HCT116 (cell line): ENCODE results near the gene ZFX. TPM values are rescaled to one million over a fixed set of nuclear protein-coding genes. Genes with fewer than 3 reads are reported as not detected.
A peak's percentile ranks its signal among the peaks of the same experiment; 100 is the strongest.

Experiments
- ATAC-seq: fragments of 200-7000 bp; cut with Tn5 transposase; 2 replicates; pipeline ENCODE4 v1.9.1; 2020; ENCODE audit warnings: mild to moderate bottlenecking, moderate library complexity
- BruUV-seq: library from RNA; stranded (reverse); fragments of 400-500 nt; replicated peaks from 2 replicates; lab custom pipeline; 2021; lab: Mats Ljungman, UMichigan
- CTCF ChIA-PET: fragments of 300-600 bp; sonication (Branson Sonifier 250); formaldehyde crosslinking; loops from one replicate; lab custom pipeline; 2021; ENCODE audit warnings: antibody characterized with exemption; lab: Charles Lee
- POLR2A ChIA-PET: fragments of 300-600, 350-600 bp; sonication (Branson Sonifier 250); formaldehyde crosslinking; loops from one replicate; lab custom pipeline; 2021; ENCODE audit warnings: antibody characterized with exemption; lab: Charles Lee
- RAD21 ChIA-PET, 2 experiments: fragments of 300-600 bp; sonication (Branson Sonifier 250); formaldehyde crosslinking; loops; one replicate each; lab custom pipeline; 2023; ENCODE audit warnings: low total read pairs in 2 of 2; ENCODE audit not compliant: uncharacterized antibody in 2 of 2, unreplicated experiment in 2 of 2, low non-redundant PET in 1 of 2; lab: Charles Lee
- DNase-seq: peaks from one replicate; pipeline ENCODE4 v3.0.0-alpha.2; 2010; ENCODE audit warnings: low read depth, low spot score
- H2AFZ ChIP-seq: fragments of 200-600 bp; shearing (Covaris generic), sonication (generic); 2 replicates; pipeline ENCODE4 v1.6.1; 2017; ENCODE audit warnings: low read depth, mixed run types, mixed read lengths, antibody characterized with exemption, low read length; ENCODE audit not compliant: poor library complexity, severe bottlenecking
- H3K27ac ChIP-seq: 2 replicates; pipeline ENCODE4 v1.5.1; 2012; ENCODE audit warnings: low read depth, low read length
- H3K27me3 ChIP-seq: fragments of 200-600 bp; sonication (generic); 2 replicates; pipeline ENCODE4 v1.6.1; 2016; ENCODE audit warnings: mixed run types, low read length, mixed read lengths; ENCODE audit not compliant: insufficient read depth
- H3K36me3 ChIP-seq, 2 experiments: fragments of 200-500 bp in 1 of 2; fragments of 200-600 bp in 1 of 2; sonication (Bioruptor generic) in 1 of 2; sonication (generic) in 1 of 2; 2 replicates each; pipeline versions ENCODE4 v1.5.1 to v1.6.1; 2014 to 2016; ENCODE audit warnings: low read length in 2 of 2, inconsistent platforms in 1 of 2, mixed read lengths in 1 of 2, mixed run types in 1 of 2; ENCODE audit not compliant: insufficient read depth in 2 of 2, control insufficient read depth in 1 of 2
- H3K4me1 ChIP-seq, 2 experiments: fragments of 200-600 bp in 1 of 2; sonication (generic) in 1 of 2; 2 replicates each; pipeline versions ENCODE4 v1.5.1 to v1.6.1; 2012 to 2017; ENCODE audit warnings: low read length in 2 of 2, inconsistent platforms in 1 of 2, mild to moderate bottlenecking in 1 of 2, mixed read lengths in 1 of 2, mixed run types in 1 of 2, moderate library complexity in 1 of 2; ENCODE audit not compliant: insufficient read depth in 2 of 2, control insufficient read depth in 1 of 2
- H3K4me2 ChIP-seq: fragments of 200-600 bp; sonication (generic); 2 replicates; pipeline ENCODE4 v1.6.1; 2017; ENCODE audit warnings: mixed run types, low read length, mixed read lengths
- H3K4me3 ChIP-seq, 2 experiments: fragments of 200-600 bp in 1 of 2; sonication (generic) in 1 of 2; replicated peaks in 1 of 2; 2 replicates each; pipeline ENCODE4 v1.5.1; 2011 to 2016; ENCODE audit warnings: low read length in 2 of 2, control low read depth in 1 of 2, low read depth in 1 of 2, mild to moderate bottlenecking in 1 of 2, mixed read lengths in 1 of 2, mixed run types in 1 of 2
- H3K79me2 ChIP-seq: fragments of 200-600 bp; sonication (generic); 2 replicates; pipeline ENCODE4 v1.6.1; 2017; ENCODE audit warnings: mild to moderate bottlenecking, mixed run types, low read length, moderate library complexity, mixed read lengths; ENCODE audit not compliant: insufficient read depth
- H3K9ac ChIP-seq: fragments of 200-600 bp; sonication (generic); 2 replicates; pipeline ENCODE4 v1.6.1; 2016; ENCODE audit warnings: low read length, mixed read lengths
- H3K9me2 ChIP-seq: fragments of 200-600 bp; sonication (generic), shearing (Covaris generic); 2 replicates; pipeline ENCODE4 v1.6.1; 2017; ENCODE audit warnings: mixed run types, mild to moderate bottlenecking, moderate library complexity; ENCODE audit not compliant: insufficient read depth
- H3K9me3 ChIP-seq, 2 experiments: fragments of 200-500 bp in 1 of 2; fragments of 200-600 bp in 1 of 2; sonication (Bioruptor generic) in 1 of 2; sonication (generic) in 1 of 2; 2 replicates each; pipeline ENCODE4 v1.6.1; 2014 to 2017; ENCODE audit warnings: low read length in 2 of 2, mixed read lengths in 2 of 2, inconsistent platforms in 1 of 2, low read depth in 1 of 2, mild to moderate bottlenecking in 1 of 2, mixed run types in 1 of 2, moderate library complexity in 1 of 2; ENCODE audit not compliant: control insufficient read depth in 1 of 2, insufficient read depth in 1 of 2
- H4K20me1 ChIP-seq: fragments of 200-600 bp; sonication (generic), shearing (Covaris generic); 2 replicates; pipeline ENCODE4 v1.6.1; 2017; ENCODE audit warnings: mixed run types, mild to moderate bottlenecking, moderate library complexity; ENCODE audit not compliant: insufficient read depth
- CEBPB ChIP-seq: IDR thresholded peaks from 2 replicates; pipeline ENCODE4 v1.6.1; 2012; ENCODE audit warnings: low read depth
- EGR1 ChIP-seq: IDR thresholded peaks from 2 replicates; pipeline ENCODE4 v1.6.1; 2012; ENCODE audit warnings: low read depth
- EZH2 ChIP-seq: fragments of 200-600 bp; sonication (generic); IDR thresholded peaks from 2 replicates; pipeline ENCODE4 v1.6.1; 2017; ENCODE audit warnings: antibody characterized with exemption, mixed run types
- POLR2AphosphoS5 ChIP-seq: IDR thresholded peaks from 2 replicates; pipeline ENCODE4 v1.6.1; 2011; ENCODE audit warnings: mild to moderate bottlenecking, low read depth, low read length, moderate library complexity
- ZFX ChIP-seq: fragments of 450-650 bp; IDR thresholded peaks from 2 replicates; pipeline ENCODE4 v1.6.1; 2017
- intact Hi-C: fragments of 100-400 bp; cut with micrococcal nuclease; formaldehyde crosslinking; loops from 2 replicates; pipeline ENCODE4 v1.10.0; 2022
- total RNA-seq: library from RNA; stranded (reverse); gene quantifications from one replicate; pipeline ENCODE4 v1.2.1, GENCODE V29; 2021; ENCODE audit not compliant: unreplicated experiment

Gene ZFX
- total RNA-seq, 1 experiment from 2014 or later, result 28.1 TPM

- intact Hi-C loops, result no loop called here
- H2AFZ ChIP-seq, result no peak overlapping the region
- H3K9me3 ChIP-seq, result no peaks in the 10 kb centered on the region
- H3K9ac ChIP-seq, result peak overlapping the region; percentile 74
- peak overlapping the region; percentile 73 for H3K4me2 ChIP-seq
- ATAC-seq (no peak), DNase-seq (no peak)
- H3K27me3 ChIP-seq, result no peaks in the 10 kb centered on the region
- peaks cover 0 to 5% of the 10 kb centered on the region in 2 experiments; a peak in 2 of 4 replicates for H3K36me3 ChIP-seq
- POLR2A ChIA-PET, result no interaction called here
- BruUV-seq, result TSS peak; percentile 61
- H3K4me3 ChIP-seq, result peak overlapping the region; percentile 67 to 76
- H4K20me1 ChIP-seq, result no peaks in the 10 kb centered on the region
- RAD21 ChIA-PET, result no interaction called here
- TF ChIP-seq POLR2AphosphoS5, result no peak
- no peaks in the 10 kb centered on the region for H3K9me2 ChIP-seq
- H3K79me2 ChIP-seq, result peaks cover 60% of the 10 kb centered on the region
- H3K4me1 ChIP-seq, result peaks cover 23 to 40% of the 10 kb centered on the region in 2 experiments
- H3K27ac ChIP-seq, result peak overlapping the region; percentile 98
- CTCF ChIA-PET, result no interaction called here
These were observed 1.4 kb downstream of the ZFX start for GRCh38 chrX:24150898-24151297.

GRCh38 chrX:24151513-24151912, 2.0 kb downstream of the ZFX start:
- Histone ChIP-seq H2AFZ (no peak overlapping the region), H3K36me3 (peaks cover 0 to 5% of the 10 kb centered on the region in 2 experiments; a peak in 2 of 4 replicates), H3K4me2 (peak overlapping the region; percentile 73), H3K9me2 (no peaks in the 10 kb centered on the region), H3K9me3 (no peaks in the 10 kb centered on the region), H3K4me1 (peaks cover 20 to 35% of the 10 kb centered on the region in 2 experiments), H3K79me2 (peaks cover 66% of the 10 kb centered on the region), H4K20me1 (no peaks in the 10 kb centered on the region), H3K27ac (0 out of 2 replicates have a peak overlapping the region, but pooled peaks have one; percentile 14), H3K9ac (peak overlapping the region; percentile 74), H3K27me3 (no peaks in the 10 kb centered on the region), H3K4me3 (peak overlapping the region; percentile 67 to 76)
- RAD21 ChIA-PET, result no interaction called here
- ATAC-seq (no peak), DNase-seq (no peak)
- CTCF ChIA-PET, result no interaction called here
- POLR2A ChIA-PET, result no interaction called here
- BruUV-seq, result no TSS peak
- TF ChIP-seq ZFX, result no peak
- no peak for TF ChIP-seq EZH2
- TF ChIP-seq CEBPB, result no peak
- no peak for TF ChIP-seq EGR1
- intact Hi-C loops, result no loop called here
